Immature natural killer cell (primary cell): ENCODE results near the gene KDM4B. TPM values are rescaled to one million over a fixed set of nuclear protein-coding genes. Genes with fewer than 3 reads are reported as not detected.
A peak's percentile ranks its signal among the peaks of the same experiment; 100 is the strongest.
"Not testable (repeated sequence)": the region's sequence is repeated elsewhere in the genome, so short reads cannot be mapped to it uniquely, and the experiment has no call there.

ENCODE experiments used
- DNase-seq, 3 donors: peaks; one replicate each; pipeline ENCODE4 v3.0.0; 2022; ENCODE audit warnings: mixed read lengths in 1 of 3
- H3K27ac Mint-ChIP-seq, 6 donors: one replicate each; pipeline ENCODE4 v1.8.0; 2020; ENCODE audit warnings: mixed read lengths in 6 of 6, mild to moderate bottlenecking in 5 of 6, inconsistent platforms in 4 of 6, moderate library complexity in 3 of 6
- H3K27me3 Mint-ChIP-seq, 3 donors: one replicate each; pipeline ENCODE4 v1.8.0; 2020 to 2021; ENCODE audit warnings: low read depth in 3 of 3, mild to moderate bottlenecking in 3 of 3, mixed read lengths in 3 of 3, moderate library complexity in 3 of 3, inconsistent platforms in 1 of 3
- H3K36me3 Mint-ChIP-seq, 3 donors: one replicate each; pipeline ENCODE4 v1.8.0; 2020; ENCODE audit warnings: mixed read lengths in 3 of 3, inconsistent platforms in 2 of 3, mild to moderate bottlenecking in 2 of 3
- H3K4me1 Mint-ChIP-seq, 2 donors: one replicate each; pipeline ENCODE4 v1.8.0; 2020; ENCODE audit warnings: inconsistent platforms in 2 of 2, mild to moderate bottlenecking in 2 of 2, mixed read lengths in 2 of 2, moderate library complexity in 1 of 2
- H3K4me3 Mint-ChIP-seq, 5 donors: one replicate each; pipeline ENCODE4 v1.8.0; 2020; ENCODE audit warnings: mild to moderate bottlenecking in 5 of 5, mixed read lengths in 5 of 5, inconsistent platforms in 3 of 5, moderate library complexity in 3 of 5
- H3K9me3 Mint-ChIP-seq, 6 donors: one replicate each; pipeline ENCODE4 v1.8.0; 2020; ENCODE audit warnings: mild to moderate bottlenecking in 6 of 6, mixed read lengths in 6 of 6, inconsistent platforms in 4 of 6, moderate library complexity in 3 of 6
- polyA plus RNA-seq, 3 donors: library from polyadenylated mRNA; unstranded; fragments of 300-500 nt; fragmentation: Illumina TruSeq; gene quantifications; one replicate each; pipeline ENCODE4 v1.2.3, GENCODE V29; 2021

The KDM4B gene
- polyA plus RNA-seq, 3 donors from 2014 or later = 4.3 to 22.4 (median 6.7) TPM

DNA sequence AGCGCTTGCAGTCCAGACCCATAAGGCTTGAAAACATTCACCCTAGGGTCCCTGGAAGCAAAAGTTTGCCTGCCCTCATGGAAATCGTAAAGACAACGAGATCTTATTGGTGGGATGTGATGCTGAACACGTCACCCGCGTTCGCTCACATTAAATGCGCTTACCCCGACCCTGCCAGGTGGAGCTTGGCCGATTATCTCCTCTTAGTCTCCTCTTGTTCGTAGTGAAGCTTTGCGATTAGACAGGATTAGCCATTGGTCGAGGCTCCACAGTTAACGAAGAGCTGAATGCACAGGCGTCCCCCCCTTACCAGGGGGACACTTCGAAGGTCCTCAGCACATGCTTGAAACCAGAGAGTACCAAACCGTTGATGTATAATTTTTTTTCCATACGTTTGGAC, 16.0 kb upstream of the KDM4B start:
- H3K4me1 Mint-ChIP-seq = no peaks in the 10 kb centered on the region

DNA sequence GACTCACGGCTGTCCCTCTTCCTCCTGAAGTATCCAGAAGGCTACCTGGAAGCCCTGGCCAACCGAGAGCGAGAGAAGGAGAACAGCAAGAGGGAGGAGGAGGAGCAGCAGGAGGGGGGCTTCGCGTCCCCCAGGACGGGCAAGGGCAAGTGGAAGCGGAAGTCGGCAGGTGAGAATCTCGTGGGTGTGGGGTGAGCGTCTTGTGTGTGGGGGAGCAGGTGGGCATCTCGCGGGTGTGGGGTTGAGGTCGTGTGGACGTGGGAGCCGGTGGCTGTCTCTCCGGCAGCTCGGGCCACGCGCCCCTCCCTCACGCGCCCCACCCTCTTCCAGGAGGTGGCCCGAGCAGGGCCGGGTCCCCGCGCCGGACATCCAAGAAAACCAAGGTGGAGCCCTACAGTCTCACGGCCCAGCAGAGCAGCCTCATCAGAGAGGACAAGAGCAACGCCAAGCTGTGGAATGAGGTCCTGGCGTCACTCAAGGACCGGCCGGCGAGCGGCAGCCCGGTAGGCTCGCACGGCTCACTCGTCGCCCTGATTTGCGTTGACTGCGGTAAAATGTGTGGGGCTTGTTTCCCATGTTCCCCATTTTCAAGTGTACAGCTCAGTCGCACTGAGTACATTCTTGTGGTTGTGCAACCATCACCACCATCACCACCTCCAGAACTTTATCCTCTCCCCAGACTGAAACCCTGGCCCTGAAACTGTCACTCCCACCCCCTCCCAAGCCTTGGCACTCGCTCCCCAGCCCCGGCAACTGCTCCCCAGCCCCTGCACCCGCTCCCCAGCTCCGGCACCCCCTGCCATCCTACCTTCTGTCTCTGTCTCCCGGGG, 14.4 kb upstream of the KDM4B start:
- H3K36me3 Mint-ChIP-seq, H3K27ac Mint-ChIP-seq, H3K4me3 Mint-ChIP-seq, DNase-seq, H3K27me3 Mint-ChIP-seq, H3K4me1 Mint-ChIP-seq, H3K9me3 Mint-ChIP-seq: not testable (repeated sequence)

More for the DNA sequence above, 16.0 kb upstream of the KDM4B start:
- Mint-ChIP-seq H3K9me3 (no peaks in the 10 kb centered on the region), H3K36me3 (no peaks in the 10 kb centered on the region), H3K27me3 (peaks cover 0 to 2% (median 0%) of the 10 kb centered on the region in 3 donors), H3K4me3 (no peak overlapping the region), H3K27ac (no peak overlapping the region)
- DNase-seq = no peak

DNA sequence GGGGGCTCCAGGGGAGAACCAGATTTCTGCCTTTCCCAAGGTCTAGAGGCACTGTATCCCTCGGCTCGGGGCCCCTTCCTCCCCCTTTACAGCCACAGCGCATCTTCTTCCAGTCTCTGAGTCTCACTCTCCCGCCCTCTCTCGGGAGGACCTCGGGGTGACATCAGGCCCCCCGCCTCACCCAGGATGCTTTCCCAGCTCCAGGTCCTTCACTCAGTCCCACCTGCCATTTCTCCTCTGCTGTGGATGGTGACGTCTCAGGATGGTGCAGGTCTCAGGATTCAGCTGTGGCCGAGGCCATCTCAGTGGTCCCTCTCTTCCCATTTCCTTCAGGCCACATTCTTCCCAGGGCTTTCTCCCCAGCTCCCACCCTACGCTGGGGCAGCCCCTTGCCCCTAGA, 13.6 kb upstream of the KDM4B start:
- no peaks in the 10 kb centered on the region for H3K36me3 Mint-ChIP-seq
- H3K4me3 Mint-ChIP-seq = no peak overlapping the region
- no peaks in the 10 kb centered on the region for H3K4me1 Mint-ChIP-seq
- H3K9me3 Mint-ChIP-seq = no peaks in the 10 kb centered on the region
- DNase-seq = no peak
- H3K27me3 Mint-ChIP-seq = no peaks in the 10 kb centered on the region
- H3K27ac Mint-ChIP-seq = peak overlapping the region in 1 of 6 donors; percentile 67

DNA sequence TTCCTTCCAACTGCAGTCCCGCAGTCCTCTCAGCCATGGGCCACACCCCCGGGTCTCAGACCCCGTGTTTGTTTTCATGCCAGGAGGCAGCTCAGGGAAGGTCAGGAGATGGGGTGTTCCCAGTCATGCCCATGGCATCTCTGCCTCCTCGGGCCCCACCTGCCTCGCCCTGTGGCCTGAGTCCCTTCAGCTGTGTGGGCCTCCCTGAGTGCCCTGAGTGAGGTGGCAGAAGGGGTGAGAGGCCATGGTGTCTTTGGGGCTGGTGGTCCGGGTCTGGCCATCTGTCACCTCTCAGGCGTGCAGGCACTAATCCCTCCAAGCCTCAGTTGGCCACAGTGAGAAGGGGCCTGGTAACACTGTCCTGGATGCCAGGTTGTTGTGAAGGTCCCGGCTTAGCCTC, 10.9 kb upstream of the KDM4B start:
- H3K36me3 Mint-ChIP-seq = no peaks in the 10 kb centered on the region

DNA sequence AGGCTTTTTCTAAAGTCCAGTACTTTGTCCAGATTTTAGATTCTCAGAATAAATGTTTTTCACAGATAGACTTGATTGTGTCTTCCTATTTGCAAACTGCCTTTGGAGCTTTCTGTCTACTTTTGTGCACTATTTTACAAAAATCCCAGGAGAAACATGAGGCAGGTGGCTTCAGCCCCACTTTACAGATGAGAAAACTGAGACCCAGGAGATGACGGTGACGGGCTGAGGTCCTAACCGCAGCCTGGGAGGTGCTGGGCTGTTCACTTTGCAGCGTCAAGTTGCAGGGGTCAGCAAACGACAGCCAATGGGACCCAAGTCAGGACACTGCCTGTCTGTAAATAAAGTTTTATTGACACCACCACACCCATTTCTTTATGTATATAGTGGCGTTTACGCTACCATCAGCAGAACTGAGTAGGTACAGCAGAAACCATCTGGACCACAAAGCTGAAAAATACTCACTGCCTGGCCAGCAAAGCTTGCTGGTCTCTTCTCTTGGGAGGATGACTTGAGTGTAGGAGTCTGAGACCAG, 6.8 kb upstream of the KDM4B start:
- no peak overlapping the region for H3K4me3 Mint-ChIP-seq
- H3K27me3 Mint-ChIP-seq = no peaks in the 10 kb centered on the region
- H3K4me1 Mint-ChIP-seq = peaks cover 0 to 2% of the 10 kb centered on the region in 2 donors
- H3K27ac Mint-ChIP-seq = no peak overlapping the region
- H3K36me3 Mint-ChIP-seq = no peaks in the 10 kb centered on the region
- no peaks in the 10 kb centered on the region for H3K9me3 Mint-ChIP-seq
- no peak for DNase-seq

More for the DNA sequence above, 10.9 kb upstream of the KDM4B start:
- no peaks in the 10 kb centered on the region for H3K9me3 Mint-ChIP-seq
- no peak for DNase-seq
- H3K4me3 Mint-ChIP-seq = no peak overlapping the region
- H3K4me1 Mint-ChIP-seq = no peaks in the 10 kb centered on the region
- no peaks in the 10 kb centered on the region for H3K27me3 Mint-ChIP-seq
- H3K27ac Mint-ChIP-seq = no peak overlapping the region

DNA sequence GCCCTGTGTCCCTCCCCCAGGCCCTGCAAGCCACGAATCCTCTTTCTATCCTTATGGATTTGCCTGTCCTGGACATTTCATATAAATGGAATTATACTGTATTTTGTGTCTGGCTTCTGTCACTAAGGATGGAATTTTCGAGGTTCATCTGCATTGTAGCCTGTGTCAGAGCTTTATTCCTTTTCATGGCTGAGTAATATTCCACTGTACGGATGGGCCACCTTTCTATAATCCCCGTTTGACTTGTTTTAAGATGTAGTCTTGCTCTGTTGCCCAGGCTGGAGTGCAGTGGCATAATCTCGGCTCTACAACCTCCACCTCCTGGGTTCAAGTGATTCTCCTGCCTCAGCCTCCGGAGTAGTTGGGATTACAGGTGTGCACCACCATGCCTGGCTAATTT, 3.9 kb upstream of the KDM4B start:
- no peaks in the 10 kb centered on the region for H3K9me3 Mint-ChIP-seq
- H3K27ac Mint-ChIP-seq = peak overlapping the region in 1 of 6 donors; percentile 55

DNA sequence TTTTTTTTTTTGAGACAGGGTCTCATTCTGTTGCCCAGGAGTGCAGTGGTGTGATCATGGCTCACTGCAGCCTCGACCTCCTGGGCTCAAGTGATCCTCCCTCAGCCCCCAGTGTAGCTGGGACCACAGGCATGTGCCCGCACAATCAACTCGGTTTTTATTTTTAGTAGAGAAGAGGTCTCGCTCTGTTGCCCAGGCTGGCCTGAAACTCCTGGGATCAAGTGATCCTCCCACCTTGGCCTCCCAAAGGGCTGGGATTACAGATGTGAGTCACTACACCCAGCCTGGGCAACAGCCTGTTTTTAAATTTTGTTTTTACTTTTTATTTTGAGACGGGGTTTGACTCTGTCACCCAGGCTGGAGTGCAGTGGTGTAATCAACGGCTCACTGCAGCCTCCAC, 2.3 kb upstream of the KDM4B start:
- no peak for DNase-seq
- Mint-ChIP-seq H3K27me3 (peaks cover 5 to 12% (median 10%) of the 10 kb centered on the region in 3 donors), H3K9me3 (no peaks in the 10 kb centered on the region), H3K4me3 (no peak overlapping the region), H3K27ac (no peak overlapping the region), H3K36me3 (no peaks in the 10 kb centered on the region), H3K4me1 (peaks cover 29 to 37% of the 10 kb centered on the region in 2 donors)

More for the DNA sequence above, 3.9 kb upstream of the KDM4B start:
- DNase-seq = no peak
- H3K36me3 Mint-ChIP-seq = no peaks in the 10 kb centered on the region
- no peak overlapping the region for H3K4me3 Mint-ChIP-seq
- H3K27me3 Mint-ChIP-seq = peaks cover 3 to 10% (median 9%) of the 10 kb centered on the region in 3 donors
- H3K4me1 Mint-ChIP-seq = peaks cover 13 to 22% of the 10 kb centered on the region in 2 donors

DNA sequence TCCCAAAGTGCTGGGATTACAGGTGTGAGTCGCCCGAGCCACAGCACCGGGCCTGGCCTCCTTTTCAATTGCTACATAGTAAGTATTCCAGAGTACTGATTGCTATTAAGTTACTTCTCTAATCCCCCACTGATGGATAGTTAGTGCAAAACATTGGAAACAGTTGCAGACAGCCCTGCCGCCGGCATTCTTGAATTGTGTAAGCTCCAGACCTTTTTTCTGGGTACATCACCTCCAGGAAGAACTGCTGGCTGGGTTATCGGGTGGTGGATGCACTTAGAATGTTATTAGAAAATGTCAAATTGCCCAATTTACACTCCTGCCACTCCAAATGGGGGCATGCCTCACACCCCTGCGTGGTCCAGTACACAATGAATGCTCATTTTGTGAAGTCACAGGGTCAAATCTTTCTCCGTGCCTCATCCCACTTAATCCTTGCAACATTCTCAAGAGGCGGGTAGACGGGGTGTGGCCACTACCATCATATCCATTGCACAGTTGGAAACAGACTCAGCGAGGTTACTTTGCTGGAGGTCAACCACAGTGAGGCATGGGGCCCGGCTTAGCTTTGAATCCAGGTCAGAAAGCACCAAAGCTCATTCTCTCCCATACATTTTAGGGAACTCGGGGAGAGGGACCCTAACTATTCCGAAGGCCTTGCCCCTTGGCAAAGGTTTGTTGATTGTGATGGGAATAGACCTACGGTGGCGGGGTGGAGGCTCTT, 1.0 kb upstream of the KDM4B start:
- H3K36me3 Mint-ChIP-seq = no peaks in the 10 kb centered on the region
- no peak for DNase-seq
- peaks cover 38 to 48% of the 10 kb centered on the region in 2 donors for H3K4me1 Mint-ChIP-seq

DNA sequence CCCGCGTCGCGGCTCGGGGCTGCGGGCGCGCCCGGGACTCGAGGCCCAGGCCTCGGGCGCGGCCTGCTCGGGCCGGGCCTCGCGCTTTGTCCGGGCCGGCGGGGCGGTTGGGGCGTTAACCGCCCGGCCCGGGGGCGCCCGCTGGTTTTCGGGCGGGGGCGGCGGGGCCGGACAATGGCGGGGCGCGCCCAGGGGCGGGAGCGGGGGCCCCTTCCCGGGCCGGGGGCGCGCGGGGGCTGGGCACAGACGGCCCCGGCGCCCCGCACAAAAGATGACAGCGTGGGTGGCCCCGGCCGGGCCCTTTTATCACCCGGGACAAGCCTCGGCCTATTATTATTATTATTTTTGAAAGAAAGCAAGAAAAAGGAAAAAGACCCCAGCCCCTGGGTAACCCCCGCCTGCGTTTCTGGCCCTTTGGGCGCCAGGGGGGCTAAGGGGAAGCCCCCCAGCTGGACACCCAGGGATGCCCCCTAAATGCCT, 419 bp downstream of the KDM4B start:
- Mint-ChIP-seq H3K27ac (peak overlapping the region in 5 of 6 donors; percentile 79 to 92 (median 87)), H3K4me3 (peak overlapping the region; percentile 84 to 92 (median 90)), H3K9me3 (no peaks in the 10 kb centered on the region), H3K36me3 (no peaks in the 10 kb centered on the region), H3K4me1 (peaks cover 40 to 55% of the 10 kb centered on the region in 2 donors), H3K27me3 (peaks cover 5 to 13% (median 12%) of the 10 kb centered on the region in 3 donors)
- no peak for DNase-seq

More for the DNA sequence above, 1.0 kb upstream of the KDM4B start:
- Mint-ChIP-seq H3K9me3 (no peaks in the 10 kb centered on the region), H3K27ac (peak overlapping the region; percentile 84 to 98 (median 94)), H3K27me3 (peaks cover 5 to 12% (median 11%) of the 10 kb centered on the region in 3 donors), H3K4me3 (peak overlapping the region; percentile 83 to 91 (median 86))

DNA sequence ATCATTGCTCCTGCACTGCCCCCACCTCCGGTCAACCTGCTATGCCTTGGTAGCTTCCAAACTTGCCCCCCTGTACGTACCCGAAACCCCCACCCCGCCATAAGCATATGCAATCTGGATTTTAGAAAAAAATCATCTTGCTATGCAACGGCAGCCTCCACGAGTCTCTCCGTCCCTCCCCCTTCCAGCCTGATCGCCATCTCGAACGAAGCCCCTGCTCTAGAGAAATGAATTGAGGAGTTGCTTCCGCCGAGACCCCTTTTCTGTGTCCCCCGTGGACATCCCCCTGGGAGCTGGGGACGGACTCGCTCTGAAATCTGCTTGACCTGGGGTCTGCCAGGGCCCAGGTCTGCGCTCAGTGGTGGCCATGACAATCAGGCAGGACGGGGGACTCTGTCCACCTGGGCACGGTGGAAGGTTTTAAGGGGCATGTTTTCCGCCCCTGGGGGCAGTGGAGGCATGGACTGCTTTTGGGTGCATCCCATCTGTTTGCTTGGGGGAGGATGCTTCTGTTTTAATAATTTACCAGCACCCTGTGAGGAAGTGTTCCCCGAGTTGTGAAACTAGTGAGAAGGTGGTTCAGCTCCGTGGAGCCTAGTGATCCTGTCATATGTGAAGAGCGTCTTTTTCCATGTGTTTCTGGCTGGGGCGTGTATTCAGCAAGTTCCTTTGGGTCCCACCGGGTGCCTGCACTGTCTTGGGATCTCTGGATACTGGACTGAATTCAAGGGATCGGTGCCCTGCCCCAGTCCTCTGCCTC, 1.0 kb downstream of the KDM4B start:
- H3K9me3 Mint-ChIP-seq = no peaks in the 10 kb centered on the region
- peaks cover 5 to 13% (median 12%) of the 10 kb centered on the region in 3 donors for H3K27me3 Mint-ChIP-seq
- no peaks in the 10 kb centered on the region for H3K36me3 Mint-ChIP-seq
- peak overlapping the region; percentile 79 to 92 (median 86) for H3K27ac Mint-ChIP-seq
- peak overlapping the region; percentile 84 to 92 (median 90) for H3K4me3 Mint-ChIP-seq
- peak in 1 of 3 donors; percentile 15 for DNase-seq
- peaks cover 42 to 59% of the 10 kb centered on the region in 2 donors for H3K4me1 Mint-ChIP-seq

DNA sequence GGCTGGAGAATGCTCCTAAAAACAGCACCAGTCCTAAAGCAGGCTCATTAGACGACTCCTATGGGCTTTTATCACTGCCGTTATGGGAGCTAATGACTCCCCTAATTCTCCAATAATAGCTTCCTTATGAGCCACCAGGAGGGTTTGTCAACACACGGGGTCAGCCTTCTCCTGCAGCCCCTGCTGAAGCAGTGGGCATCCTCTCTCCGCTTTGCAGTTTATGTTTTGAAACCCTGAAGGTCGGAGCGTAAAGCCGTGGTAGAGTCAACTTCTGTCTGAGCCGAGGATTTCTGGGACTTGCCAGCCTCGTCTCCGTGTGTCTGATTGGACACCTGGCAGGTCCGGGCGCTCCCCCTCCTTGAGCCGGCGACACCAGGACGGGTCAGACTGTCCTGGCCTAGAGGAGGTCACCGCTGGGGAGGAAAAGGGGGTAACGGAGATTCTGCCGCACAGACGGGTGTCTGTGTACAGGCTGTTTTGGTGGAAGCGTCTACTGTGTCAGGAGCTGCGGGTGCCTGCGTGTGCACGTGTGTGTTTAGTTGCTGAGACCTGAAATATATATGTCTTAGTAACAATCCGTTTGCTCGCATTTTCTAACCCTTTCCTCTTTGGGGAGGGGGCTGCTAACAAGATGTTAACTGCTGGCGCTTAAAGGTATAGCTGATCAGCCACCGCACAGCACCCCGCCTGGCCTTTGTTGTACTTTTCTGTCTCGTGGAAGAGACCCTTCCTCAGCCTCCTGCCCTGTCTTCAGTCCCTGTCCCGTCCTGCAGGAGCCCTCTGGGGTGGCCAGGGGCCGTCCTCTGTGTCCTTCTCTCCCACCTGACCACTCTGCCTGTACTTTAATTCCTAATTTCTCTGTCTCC, 1.9 kb downstream of the KDM4B start:
- Mint-ChIP-seq H3K27me3 (peaks cover 5 to 13% (median 12%) of the 10 kb centered on the region in 3 donors), H3K4me3 (peak overlapping the region; percentile 84 to 92 (median 90)), H3K9me3 (no peaks in the 10 kb centered on the region), H3K4me1 (peaks cover 44 to 64% of the 10 kb centered on the region in 2 donors), H3K27ac (peak overlapping the region; percentile 79 to 92 (median 86)), H3K36me3 (no peaks in the 10 kb centered on the region)
- DNase-seq = peak in 1 of 3 donors; percentile 14

DNA sequence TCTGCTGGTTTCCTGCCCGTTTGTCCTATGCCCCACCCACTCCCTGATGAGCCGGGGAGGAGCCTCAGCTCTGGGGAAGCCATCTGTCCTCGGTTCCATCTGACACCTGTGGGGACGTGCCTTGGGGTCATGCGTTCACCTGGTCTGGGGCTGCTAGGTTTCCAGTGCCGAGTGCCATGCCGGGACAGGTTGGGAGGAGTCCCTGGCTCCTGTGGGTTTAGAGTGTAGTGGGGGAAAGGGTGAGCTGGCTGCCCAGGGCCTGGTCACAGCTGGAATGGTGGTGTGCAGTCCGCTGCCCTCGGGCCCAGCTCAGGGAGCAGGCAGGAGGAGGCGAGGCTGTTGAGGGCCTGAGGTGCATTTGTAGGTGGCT, 2.5 kb downstream of the KDM4B start:
- Mint-ChIP-seq H3K27ac (peak overlapping the region in 4 of 6 donors; percentile 3 to 85 (median 72)), H3K4me3 (peak overlapping the region; percentile 84 to 92 (median 90)), H3K9me3 (no peaks in the 10 kb centered on the region), H3K36me3 (no peaks in the 10 kb centered on the region), H3K4me1 (peaks cover 49 to 69% of the 10 kb centered on the region in 2 donors), H3K27me3 (peaks cover 5 to 13% (median 12%) of the 10 kb centered on the region in 3 donors)
- DNase-seq = no peak
